WTC11 (cell line): ENCODE data around the gene CNN2.

Experiments
- CREB1 ChIP-seq: sonication (generic); formaldehyde crosslinking; IDR thresholded peaks from 2 replicates; pipeline ENCODE4 v1.8.0; 2023; ENCODE audit warnings: mild to moderate bottlenecking, missing genetic modification reagents
- CTCF ChIP-seq: fragments of 200-600 bp; IDR thresholded peaks from 2 replicates; pipeline ENCODE4 v1.8.0; 2022; ENCODE audit warnings: antibody characterized with exemption
- FOXJ3 ChIP-seq: sonication (generic); formaldehyde crosslinking; IDR thresholded peaks from 2 replicates; pipeline ENCODE4 v1.9.0; 2021; ENCODE audit warnings: missing genetic modification reagents, mild to moderate bottlenecking, borderline replicate concordance
- TEAD4 ChIP-seq: sonication (generic); formaldehyde crosslinking; IDR thresholded peaks from 2 replicates; pipeline ENCODE4 v1.8.0; 2022; ENCODE audit warnings: mild to moderate bottlenecking, missing genetic modification reagents
- ZBTB43 ChIP-seq: sonication (generic); formaldehyde crosslinking; IDR thresholded peaks from 2 replicates; pipeline ENCODE4 v1.8.1; 2023; ENCODE audit warnings: mild to moderate bottlenecking, missing genetic modification reagents
- ZNF121 ChIP-seq: sonication (generic); formaldehyde crosslinking; IDR thresholded peaks from 2 replicates; pipeline ENCODE4 v1.8.0; 2023; ENCODE audit warnings: missing genetic modification reagents

DNA sequence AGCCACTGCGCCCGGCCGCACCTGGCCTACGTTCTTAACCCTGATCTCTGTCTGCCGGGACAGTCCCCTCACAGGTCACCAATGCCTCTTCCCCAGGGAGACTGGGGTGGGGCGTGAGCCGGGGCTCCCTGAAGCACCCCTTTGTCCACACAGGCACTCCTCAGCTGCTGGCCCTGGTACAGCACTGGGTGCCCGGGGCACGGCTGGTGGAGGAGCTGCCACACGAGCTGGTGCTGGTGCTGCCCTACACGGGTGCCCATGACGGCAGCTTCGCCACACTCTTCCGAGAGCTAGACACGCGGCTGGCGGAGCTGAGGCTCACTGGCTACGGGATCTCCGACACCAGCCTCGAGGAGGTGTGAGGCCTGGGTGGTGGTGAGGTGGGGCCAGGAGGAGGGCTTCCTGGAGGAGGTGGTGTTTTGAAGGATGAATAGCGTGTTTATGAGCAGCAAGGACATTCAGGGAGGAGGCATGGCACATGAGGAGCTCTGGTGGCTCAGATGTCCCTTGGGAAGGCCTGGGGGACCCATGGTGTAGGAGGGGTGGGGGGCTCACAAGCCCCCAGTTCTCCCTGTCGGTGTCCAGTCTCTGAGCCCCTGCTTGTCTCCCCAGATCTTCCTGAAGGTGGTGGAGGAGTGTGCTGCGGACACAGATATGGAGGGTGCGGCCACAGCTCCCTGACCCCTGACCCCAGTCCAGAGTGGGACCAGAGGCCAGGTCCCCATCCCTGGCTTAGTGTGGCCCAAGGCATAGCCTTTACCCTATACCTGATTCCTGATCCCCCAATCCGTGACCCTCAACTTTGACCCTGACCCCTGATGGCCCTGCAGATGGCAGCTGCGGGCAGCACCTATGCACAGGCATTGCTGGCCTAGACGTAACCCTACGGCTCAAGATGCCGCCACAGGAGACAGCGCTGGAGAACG, 27.0 kb downstream of the CNN2 start:
- TF ChIP-seq FOXJ3 (CRISPR knock-in tag) (no peak), CREB1 (CRISPR knock-in tag) (no peak), CTCF (no peak), ZBTB43 (CRISPR knock-in tag) (no peak), ZNF121 (CRISPR knock-in tag) (no peak), TEAD4 (CRISPR knock-in tag) (no peak)
